ENCODE results near the gene RXRA.

RXRA gene

GRCh38 chr9:134484479-134484878 is 158.2 kb downstream of the RXRA start:
- FAIRE-seq (no peak), DNase-seq (ENCODE audit: low spot score) (no peak)

GRCh38 chr9:134485653-134486052 is 159.4 kb downstream of the RXRA start:
- FAIRE-seq: no peak
- DNase-seq (ENCODE audit: low spot score): no peak

- DNase-seq (ENCODE audit: low spot score) (no peak), FAIRE-seq (no peak)
Measured at GRCh38 chr9:134486143-134486591, 159.9 kb downstream of the RXRA start.

- no peak for FAIRE-seq
- DNase-seq (ENCODE audit: low spot score): no peak
Measured at GRCh38 chr9:134486596-134486995, 160.3 kb downstream of the RXRA start.
